Measurements from ENCODE around the gene ZNF618.

ZNF618 gene

DNA sequence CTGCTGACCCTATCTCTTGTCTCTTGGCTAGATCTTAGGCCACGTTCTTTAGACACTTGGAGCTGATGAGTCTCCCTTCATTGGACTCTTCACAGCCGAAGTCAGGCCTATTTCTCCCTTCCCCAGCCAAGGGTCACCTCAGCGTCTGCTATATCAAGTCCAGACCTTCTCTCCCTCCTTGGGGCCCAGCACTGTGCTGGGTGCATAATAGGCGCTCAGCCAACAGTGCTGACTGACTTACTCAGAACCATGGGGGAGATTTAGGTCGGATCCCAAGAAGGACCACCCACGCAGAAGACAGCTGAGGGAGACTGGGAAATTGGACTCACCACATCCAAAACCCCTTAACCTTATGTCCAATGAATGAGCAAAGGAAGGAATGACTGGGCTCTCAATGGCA, 207.6 kb downstream of the ZNF618 start:
- DNase-seq (ENCODE audit: low read depth) = no peak

GRCh38 chr9:114084282-114085073, 208.4 kb downstream of the ZNF618 start:
- DNase-seq (ENCODE audit: low read depth) = no peak

- DNase-seq (ENCODE audit: low read depth) = no peak
These were observed 209.3 kb downstream of the ZNF618 start for GRCh38 chr9:114085387-114085789.

GRCh38 chr9:114086009-114086408, 209.9 kb downstream of the ZNF618 start:
- DNase-seq (ENCODE audit: low read depth) = no peak

DNA sequence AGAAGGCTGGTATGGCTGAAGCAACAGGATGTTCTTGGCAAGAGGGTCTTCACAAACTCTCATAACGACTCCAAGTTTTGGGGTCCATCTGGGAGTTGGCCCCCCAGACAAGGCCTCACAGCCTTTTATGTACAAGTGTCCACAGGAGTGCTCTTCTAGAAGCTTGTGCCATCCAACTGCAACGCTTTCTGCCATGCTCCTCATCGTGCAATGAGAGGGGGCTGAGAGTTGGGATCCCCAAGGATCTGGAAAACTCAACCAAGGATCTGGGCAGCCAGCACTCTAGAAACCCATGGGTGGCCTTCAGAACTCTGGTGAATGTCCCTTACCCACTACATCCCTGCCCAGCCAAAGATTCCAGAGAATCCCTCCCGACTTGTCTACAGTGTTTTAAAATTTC, 210.5 kb downstream of the ZNF618 start:
- DNase-seq (ENCODE audit: low read depth) = no peak

DNA sequence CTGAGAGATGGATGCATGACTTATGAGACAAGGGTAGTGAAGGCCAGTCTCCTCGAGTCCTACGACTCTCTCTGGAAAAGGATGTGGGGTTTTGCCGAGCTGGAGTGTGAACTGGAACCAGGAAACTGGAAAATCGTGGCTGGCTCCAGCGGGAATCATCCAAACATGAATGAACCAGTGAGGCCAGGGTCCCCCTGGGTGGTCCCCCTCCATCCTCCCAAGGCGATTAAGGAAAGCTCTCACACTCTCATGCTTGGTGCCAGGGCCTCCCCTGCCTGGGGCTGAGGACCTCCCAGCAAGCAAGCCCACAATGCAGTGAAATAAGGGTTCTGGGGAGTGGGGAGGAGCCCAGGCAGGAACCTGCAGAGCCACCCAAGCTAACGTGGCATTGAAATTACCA, 211.6 kb downstream of the ZNF618 start:
- no peak for DNase-seq (ENCODE audit: low read depth)

DNA sequence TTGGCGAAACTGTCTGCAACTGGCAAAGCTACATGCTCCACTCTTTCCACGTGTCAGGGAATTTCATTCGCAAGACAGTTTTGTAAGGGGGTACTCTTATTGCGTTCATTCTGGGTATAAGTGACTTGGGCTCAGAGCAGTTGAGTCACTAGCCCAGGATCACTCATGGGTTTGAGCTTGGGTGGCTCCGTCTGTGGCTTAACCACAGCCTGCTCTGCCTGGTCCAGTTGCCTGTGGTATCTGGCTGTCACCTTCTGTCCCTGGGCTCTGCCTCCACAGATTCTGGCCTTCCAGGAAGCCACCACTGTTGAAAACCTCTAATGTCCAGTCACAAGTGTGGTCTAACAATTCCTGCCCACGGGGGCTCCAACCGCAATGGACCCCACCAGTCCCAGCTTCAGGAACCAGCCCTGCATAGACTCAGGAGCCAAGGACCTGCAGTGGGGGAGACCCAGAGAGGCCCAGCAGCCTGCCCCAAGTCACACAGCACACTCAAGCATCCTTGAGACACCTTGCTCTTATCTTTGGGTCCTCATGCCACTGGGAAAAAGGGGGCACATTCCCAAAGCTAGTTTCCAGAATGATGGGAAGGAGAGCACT, 212.6 kb downstream of the ZNF618 start:
- no peak for DNase-seq (ENCODE audit: low read depth)

DNA sequence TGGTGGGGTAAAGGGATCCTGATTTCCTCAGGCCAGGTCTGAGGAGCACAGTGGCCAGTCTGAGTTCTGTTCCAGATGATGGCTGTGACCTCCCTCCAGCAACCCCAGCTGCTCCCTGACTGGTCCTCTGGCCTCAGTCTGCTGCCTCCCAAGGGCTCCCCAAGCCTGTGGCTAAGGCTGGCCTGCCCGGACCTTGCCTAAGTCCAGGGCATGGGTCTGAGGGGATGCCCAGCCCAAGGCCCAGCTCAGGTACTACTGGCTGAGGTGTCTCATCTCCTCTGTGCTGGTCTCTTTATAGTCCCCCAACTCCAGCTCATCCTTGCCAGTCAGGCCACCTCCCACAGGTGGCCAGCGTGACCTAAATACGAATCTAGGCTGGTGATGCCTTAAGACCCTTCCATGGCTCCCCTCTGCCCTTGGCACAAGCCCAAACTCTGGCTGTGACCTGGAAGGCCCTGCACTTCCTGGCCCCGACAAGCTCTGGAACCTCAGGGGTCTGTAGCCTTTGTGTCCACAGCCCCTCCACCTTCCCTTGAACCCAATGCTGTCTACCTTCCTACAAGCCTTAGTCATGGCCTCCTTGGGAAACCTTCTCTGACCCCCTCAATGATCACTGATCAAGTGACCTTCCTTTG, 213.2 kb downstream of the ZNF618 start:
- no peak for DNase-seq (ENCODE audit: low read depth)

- DNase-seq (ENCODE audit: low read depth) = no peak
These were observed 214.7 kb downstream of the ZNF618 start for GRCh38 chr9:114090798-114091197.

GRCh38 chr9:114091711-114092110, 215.6 kb downstream of the ZNF618 start:
- DNase-seq (ENCODE audit: low read depth) = no peak

GRCh38 chr9:114092336-114092735, 216.2 kb downstream of the ZNF618 start:
- no peak for DNase-seq (ENCODE audit: low read depth)

DNA sequence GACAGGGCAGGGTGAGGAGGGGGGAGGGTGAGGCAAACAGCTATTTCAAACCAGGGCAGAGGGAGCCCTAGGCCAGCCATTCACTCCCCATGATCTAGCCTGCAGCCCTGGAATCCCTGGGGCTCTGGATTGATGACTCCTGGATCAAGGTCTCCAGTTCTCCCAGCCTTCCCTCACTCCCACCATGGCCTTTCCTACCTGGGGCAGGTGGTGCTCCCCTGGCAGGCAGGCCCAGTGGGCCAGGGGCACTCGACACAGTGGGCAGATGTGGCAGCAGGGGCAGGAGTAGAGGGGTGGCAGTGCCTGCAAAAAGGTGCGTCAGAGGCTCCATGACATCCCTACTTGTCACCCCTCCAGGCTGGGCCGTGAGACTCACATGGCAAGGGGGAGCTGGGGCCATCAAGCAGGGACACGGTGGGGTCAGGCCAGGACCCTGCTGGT, 216.9 kb downstream of the ZNF618 start:
- no peak for DNase-seq (ENCODE audit: low read depth)

DNA sequence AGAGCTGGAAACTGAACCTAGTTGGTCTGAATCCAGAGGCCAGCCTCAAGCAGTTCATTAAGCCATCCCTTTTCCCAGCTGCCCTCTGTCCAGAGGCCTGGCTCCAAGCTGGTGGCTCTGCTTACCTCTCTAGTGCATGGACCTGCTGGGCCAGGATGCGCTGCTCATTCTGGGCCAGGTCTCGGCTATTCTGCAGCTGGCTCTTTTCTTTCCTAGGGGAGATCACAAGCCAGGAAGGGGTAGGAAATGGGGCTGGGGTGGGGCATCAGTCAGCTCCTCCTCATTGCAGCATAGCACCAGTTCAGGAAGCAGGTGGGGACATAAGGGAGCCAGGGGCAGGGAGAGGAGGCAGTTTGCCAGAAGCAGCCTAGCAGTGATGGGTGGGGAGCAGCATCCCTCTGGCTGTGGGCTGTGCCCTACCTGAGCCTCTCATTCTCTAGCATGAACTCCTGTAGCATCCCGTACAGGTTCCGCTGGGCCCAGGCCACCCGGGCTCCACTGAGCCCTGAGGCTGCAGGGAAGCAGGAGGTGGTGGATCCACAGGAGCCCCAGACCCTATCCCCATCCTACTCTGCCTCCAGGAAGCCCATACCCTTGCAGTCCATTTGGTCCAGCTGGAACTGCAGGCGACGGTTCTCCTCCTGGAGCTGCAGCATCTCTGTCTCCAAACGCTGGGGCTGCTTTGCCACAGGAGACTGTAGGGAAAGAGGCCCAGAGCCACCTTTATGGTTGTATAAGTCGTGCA, 217.8 kb downstream of the ZNF618 start:
- DNase-seq (ENCODE audit: low read depth) = no peak

DNA sequence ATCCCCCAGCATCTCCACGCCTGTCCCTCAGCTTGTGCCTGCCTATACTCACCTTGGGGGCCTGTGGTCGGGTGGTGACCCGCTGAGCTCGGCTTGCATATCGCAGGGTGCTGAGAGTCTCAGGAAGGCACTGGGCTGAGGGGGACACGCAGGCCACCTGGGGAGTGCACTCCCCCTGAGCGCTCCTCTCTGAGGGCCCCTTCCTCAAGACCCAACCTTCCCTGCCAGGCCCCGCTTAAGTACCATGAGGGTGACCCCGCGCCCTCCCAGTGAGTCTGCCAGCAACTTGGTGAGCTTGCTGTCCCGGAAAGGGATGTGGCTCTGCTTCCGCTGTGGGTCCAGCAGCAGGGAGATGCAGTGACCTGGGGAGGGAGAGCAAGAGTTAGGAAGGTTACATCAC, 218.9 kb downstream of the ZNF618 start:
- DNase-seq (ENCODE audit: low read depth) = no peak

DNA sequence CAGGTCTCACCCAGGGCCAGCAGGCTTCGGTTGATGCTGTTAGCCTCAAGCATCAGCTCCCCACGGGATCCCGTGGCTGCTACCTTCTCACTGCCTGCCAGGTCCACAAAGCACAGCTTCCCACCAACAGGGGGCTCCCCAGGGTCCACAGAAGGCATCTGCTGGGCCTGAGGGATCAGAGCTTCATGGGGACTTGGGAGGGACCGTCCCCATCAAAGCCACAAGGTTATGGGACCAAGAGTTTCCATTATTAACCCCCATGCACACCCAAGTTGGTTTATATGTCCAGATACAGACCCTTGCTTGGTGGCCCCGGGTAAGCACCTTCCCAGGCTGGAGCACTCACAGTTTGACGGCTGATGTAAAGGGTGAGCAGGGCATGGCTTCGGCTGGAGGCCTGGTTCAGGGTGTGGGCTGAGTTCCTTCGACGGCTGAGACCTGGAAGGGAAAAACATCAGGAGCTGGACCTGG, 220.0 kb downstream of the ZNF618 start:
- no peak for DNase-seq (ENCODE audit: low read depth)

GRCh38 chr9:114096866-114097612, 220.9 kb downstream of the ZNF618 start:
- no peak for DNase-seq (ENCODE audit: low read depth)

- DNase-seq (ENCODE audit: low read depth) = no peak
These were observed 221.5 kb downstream of the ZNF618 start for GRCh38 chr9:114097613-114098020.

GRCh38 chr9:114098021-114098935, 222.2 kb downstream of the ZNF618 start:
- no peak for DNase-seq (ENCODE audit: low read depth)

- DNase-seq (ENCODE audit: low read depth) = no peak
These were observed 223.0 kb downstream of the ZNF618 start, which contains the start of gene KIF12 for GRCh38 chr9:114098936-114099668. KIF12 (minus strand) TSS chr9:114099292; CDS start chr9:114099276, 16 bp downstream.
